Osteocyte (in vitro differentiated cells): Measurements from ENCODE around the gene TFR2. TPM values are rescaled to one million over a fixed set of nuclear protein-coding genes. Genes with fewer than 3 reads are reported as not detected.

Experiments used
- DNase-seq: peaks from one replicate; pipeline ENCODE4 v3.0.0; 2021; ENCODE audit warnings: mixed read lengths; ENCODE audit not compliant: unreplicated experiment; ENCODE audit errors: extremely low spot score
- H3K27ac Mint-ChIP-seq: one replicate; pipeline ENCODE4 v1.8.0; 2021; ENCODE audit warnings: mild to moderate bottlenecking, mixed read lengths; ENCODE audit not compliant: unreplicated experiment
- H3K27me3 Mint-ChIP-seq: one replicate; pipeline ENCODE4 v1.8.0; 2021; ENCODE audit warnings: mixed read lengths; ENCODE audit not compliant: unreplicated experiment
- H3K36me3 Mint-ChIP-seq: one replicate; pipeline ENCODE4 v1.8.0; 2021; ENCODE audit warnings: mixed read lengths; ENCODE audit not compliant: unreplicated experiment
- H3K4me1 Mint-ChIP-seq: one replicate; pipeline ENCODE4 v1.8.0; 2021; ENCODE audit warnings: mixed read lengths; ENCODE audit not compliant: unreplicated experiment
- H3K4me3 Mint-ChIP-seq: one replicate; pipeline ENCODE4 v1.8.0; 2021; ENCODE audit warnings: mild to moderate bottlenecking, moderate library complexity, mixed read lengths; ENCODE audit not compliant: unreplicated experiment
- H3K9me3 Mint-ChIP-seq: one replicate; pipeline ENCODE4 v1.8.0; 2021; ENCODE audit warnings: mixed read lengths; ENCODE audit not compliant: unreplicated experiment
- total RNA-seq: library from RNA; stranded (reverse); gene quantifications from 2 replicates; pipeline ENCODE4 v1.2.1, GENCODE V29; 2021
- TF ChIP-seq, protein P1 (sequence below): fragments of 200-600 bp; sonication (generic); IDR thresholded peaks from 2 replicates; pipeline ENCODE4 v1.5.0; 2021; ENCODE audit warnings: antibody characterized with exemption, mild to moderate bottlenecking, moderate library complexity

The TFR2 gene
- total RNA-seq, 1 donor from 2014 or later: 0.19 TPM

DNA sequence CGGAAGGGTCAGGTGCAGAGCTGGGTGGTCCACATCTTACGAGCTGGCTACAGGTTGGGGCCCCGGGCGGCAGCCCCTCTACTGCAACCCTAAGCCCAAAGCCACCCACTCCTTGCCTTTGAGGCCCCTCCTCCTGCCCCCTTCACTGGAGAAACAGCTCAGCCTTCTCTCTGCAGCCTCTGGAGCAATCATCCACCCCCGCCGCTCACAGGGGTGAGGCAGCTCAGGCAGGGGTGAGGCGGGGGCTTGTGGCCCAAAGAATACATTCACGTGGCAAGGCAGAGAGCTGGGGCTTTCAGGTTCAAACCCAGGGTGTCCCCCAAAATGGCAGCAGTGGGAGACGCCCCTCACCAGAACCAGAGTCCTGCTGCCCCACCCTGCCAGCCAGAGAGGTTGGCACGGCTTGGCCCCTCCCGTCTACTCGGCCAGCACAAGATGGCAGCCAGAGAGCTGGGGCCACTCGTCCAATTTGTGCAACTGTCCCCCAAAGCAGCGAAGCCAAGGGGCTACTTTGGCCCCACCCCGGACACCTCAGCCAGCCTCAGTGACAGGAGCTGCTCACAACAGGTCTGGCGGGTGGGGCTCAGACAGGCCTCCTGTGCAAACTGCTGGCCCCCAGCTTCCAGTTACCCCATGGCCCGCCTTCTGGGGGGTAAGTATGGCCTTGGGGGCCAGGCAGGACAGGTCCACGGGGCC, 39.4 kb upstream of the TFR2 start:
- H3K9me3 Mint-ChIP-seq: no peaks in the 10 kb centered on the region
- DNase-seq: no peak
- H3K4me1 Mint-ChIP-seq: peaks cover 15% of the 10 kb centered on the region
- H3K27ac Mint-ChIP-seq: no peak overlapping the region
- no peaks in the 10 kb centered on the region for H3K27me3 Mint-ChIP-seq
- TF ChIP-seq, protein P1, sequence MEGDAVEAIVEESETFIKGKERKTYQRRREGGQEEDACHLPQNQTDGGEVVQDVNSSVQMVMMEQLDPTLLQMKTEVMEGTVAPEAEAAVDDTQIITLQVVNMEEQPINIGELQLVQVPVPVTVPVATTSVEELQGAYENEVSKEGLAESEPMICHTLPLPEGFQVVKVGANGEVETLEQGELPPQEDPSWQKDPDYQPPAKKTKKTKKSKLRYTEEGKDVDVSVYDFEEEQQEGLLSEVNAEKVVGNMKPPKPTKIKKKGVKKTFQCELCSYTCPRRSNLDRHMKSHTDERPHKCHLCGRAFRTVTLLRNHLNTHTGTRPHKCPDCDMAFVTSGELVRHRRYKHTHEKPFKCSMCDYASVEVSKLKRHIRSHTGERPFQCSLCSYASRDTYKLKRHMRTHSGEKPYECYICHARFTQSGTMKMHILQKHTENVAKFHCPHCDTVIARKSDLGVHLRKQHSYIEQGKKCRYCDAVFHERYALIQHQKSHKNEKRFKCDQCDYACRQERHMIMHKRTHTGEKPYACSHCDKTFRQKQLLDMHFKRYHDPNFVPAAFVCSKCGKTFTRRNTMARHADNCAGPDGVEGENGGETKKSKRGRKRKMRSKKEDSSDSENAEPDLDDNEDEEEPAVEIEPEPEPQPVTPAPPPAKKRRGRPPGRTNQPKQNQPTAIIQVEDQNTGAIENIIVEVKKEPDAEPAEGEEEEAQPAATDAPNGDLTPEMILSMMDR: no peak
- no peak overlapping the region for H3K4me3 Mint-ChIP-seq
- H3K36me3 Mint-ChIP-seq: peaks cover 26% of the 10 kb centered on the region

DNA sequence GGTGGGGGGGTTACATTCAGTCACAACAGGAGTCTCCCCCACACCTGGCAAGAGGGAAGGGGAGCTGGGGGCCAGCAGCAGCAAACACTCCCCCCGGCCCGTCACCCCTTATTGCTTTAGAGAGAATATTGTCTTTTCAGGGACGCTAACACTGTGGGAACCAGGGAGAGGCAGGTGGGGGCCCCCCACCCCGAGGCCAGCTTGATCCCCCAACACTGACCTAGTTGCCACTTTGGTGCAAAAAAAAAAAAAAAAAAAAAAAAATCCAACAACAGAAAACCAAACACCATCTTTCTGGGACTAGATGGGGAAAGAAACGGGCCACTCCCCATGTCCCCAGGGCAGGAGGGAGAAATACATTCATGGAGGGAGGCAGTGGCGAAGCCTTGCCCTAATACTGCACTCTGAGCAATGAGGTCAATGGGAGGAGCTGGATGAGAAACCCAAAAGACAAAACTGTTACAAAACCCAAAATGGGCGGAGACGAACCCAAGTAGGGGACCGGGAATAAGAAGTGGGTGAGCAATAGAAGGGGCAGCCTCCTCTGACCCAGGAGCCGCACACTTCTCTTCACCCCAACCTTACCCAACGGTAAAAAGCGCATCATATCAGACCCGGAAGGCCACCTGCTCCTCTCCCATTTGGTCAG, 38.7 kb upstream of the TFR2 start:
- Mint-ChIP-seq H3K27ac (peak overlapping the region; percentile 52), H3K4me3 (no peak overlapping the region), H3K36me3 (peaks cover 19% of the 10 kb centered on the region), H3K9me3 (no peaks in the 10 kb centered on the region), H3K27me3 (no peaks in the 10 kb centered on the region), H3K4me1 (peaks cover 15% of the 10 kb centered on the region)
- DNase-seq: no peak
- TF ChIP-seq, protein P1: no peak

DNA sequence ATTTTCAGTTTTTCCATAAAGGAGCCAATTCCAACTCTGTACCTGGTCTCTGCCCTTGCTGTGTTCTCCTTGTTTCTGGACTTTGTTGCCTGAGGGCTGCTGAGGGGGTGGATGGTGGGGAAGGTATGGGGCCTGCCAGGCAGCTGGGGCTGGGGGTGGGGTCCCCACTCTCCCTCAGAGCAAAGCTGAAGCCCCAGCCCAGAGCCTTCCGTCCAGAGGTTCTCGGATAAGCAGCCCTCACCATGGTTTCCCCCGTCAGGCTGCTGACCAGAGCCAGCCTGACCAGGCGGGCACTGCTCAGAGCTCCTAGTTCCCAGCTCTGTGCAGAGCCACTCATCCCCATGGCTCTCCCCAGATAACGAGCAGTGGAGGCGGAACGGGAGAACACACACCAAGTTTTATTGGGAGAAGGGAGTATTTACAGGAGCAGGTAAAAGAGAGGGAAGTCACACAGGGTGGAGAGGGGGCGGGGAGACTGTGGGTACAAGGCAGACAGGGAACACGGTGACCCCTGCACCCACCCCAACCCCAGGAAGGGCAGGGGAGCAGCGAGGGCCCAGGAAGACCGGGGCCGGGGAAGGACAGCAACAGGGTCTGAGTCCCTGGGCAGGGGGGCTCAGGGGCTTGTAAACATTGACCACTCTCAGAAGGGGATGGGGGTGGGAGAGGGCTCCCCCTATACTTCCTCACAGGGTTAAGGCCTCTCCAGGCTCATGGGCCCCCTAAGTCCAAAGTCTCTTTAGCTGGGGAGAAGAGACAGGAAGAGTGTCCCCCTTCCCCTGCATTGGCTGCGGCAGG, 38.0 kb upstream of the TFR2 start:
- H3K36me3 Mint-ChIP-seq: peaks cover 19% of the 10 kb centered on the region
- H3K4me1 Mint-ChIP-seq: peaks cover 15% of the 10 kb centered on the region
- no peaks in the 10 kb centered on the region for H3K9me3 Mint-ChIP-seq
- no peaks in the 10 kb centered on the region for H3K27me3 Mint-ChIP-seq
- no peak overlapping the region for H3K4me3 Mint-ChIP-seq
- no peak for DNase-seq
- H3K27ac Mint-ChIP-seq: no peak overlapping the region
- TF ChIP-seq, protein P1: no peak

- H3K4me1 Mint-ChIP-seq: peaks cover 15% of the 10 kb centered on the region
- DNase-seq: no peak
- TF ChIP-seq, protein P1: no peak
- no peaks in the 10 kb centered on the region for H3K9me3 Mint-ChIP-seq
- H3K36me3 Mint-ChIP-seq: peaks cover 18% of the 10 kb centered on the region
- H3K27ac Mint-ChIP-seq: peak overlapping the region; percentile 27
- H3K27me3 Mint-ChIP-seq: no peaks in the 10 kb centered on the region
- H3K4me3 Mint-ChIP-seq: peak overlapping the region; percentile 35
Measured at GRCh38 chr7:100678291-100678984, 37.1 kb upstream of the TFR2 start.
